Stimulated activated CD4-positive, alpha-beta T cell treated with anti-CD3 and anti-CD28 coated beads, Interleukin-12 subunit alpha, Interleukin-12 subunit beta, amount 100 ng/mL, for 24 hours (primary cell): Measurements from ENCODE around the gene COPA.
"Not testable (repeated sequence)": the region's sequence is repeated elsewhere in the genome, so short reads cannot be mapped to it uniquely, and the experiment has no call there.

Source experiments
- DNase-seq, 2 experiments: peaks; one replicate each; pipeline ENCODE4 v3.0.0-alpha.2; 2020; ENCODE audit warnings: low read depth in 2 of 2

The COPA gene

GRCh38 chr1:160326418-160326817, 16.6 kb downstream of the COPA start:
- DNase-seq: no peak

- no peak for DNase-seq
These were observed 17.8 kb downstream of the COPA start for GRCh38 chr1:160325252-160325651.

- DNase-seq: no peak
These were observed 20.2 kb downstream of the COPA start for GRCh38 chr1:160322831-160323230.

- DNase-seq: no peak
These were observed 27.7 kb downstream of the COPA start for GRCh38 chr1:160315359-160315758.

- no peak for DNase-seq
These were observed 33.5 kb downstream of the COPA start for GRCh38 chr1:160309571-160309970.

GRCh38 chr1:160309185-160309557, 33.9 kb downstream of the COPA start:
- no peak for DNase-seq

GRCh38 chr1:160308451-160309184, 34.4 kb downstream of the COPA start:
- no peak for DNase-seq

GRCh38 chr1:160307118-160307791, 35.8 kb downstream of the COPA start:
- DNase-seq: no peak

GRCh38 chr1:160300173-160300572, 42.9 kb downstream of the COPA start:
- DNase-seq: no peak

GRCh38 chr1:160296036-160296435, 47.0 kb downstream of the COPA start:
- no peak for DNase-seq

GRCh38 chr1:160293020-160293968, 49.8 kb downstream of the COPA start:
- no peak for DNase-seq

- peak; percentile 20 to 37 for DNase-seq
These were observed 51.5 kb downstream of the COPA start for GRCh38 chr1:160291248-160292220.

- not testable (repeated sequence) for DNase-seq
These were observed 55.3 kb downstream of the COPA start for GRCh38 chr1:160287769-160288168.

GRCh38 chr1:160285506-160285905, 57.5 kb downstream of the COPA start:
- no peak for DNase-seq

- DNase-seq: peak; percentile 85 to 94
These were observed 58.2 kb downstream of the COPA start, which contains the start of gene PEX19 for GRCh38 chr1:160284782-160285344. Gene PEX19 (minus strand): TSS chr1:160285133. CDS start chr1:160285124, 9 bp downstream.

- no peak for DNase-seq
These were observed 58.7 kb downstream of the COPA start for GRCh38 chr1:160284220-160284781.

GRCh38 chr1:160282807-160283206, 60.2 kb downstream of the COPA start:
- DNase-seq: no peak

GRCh38 chr1:160277987-160278386, 65.1 kb downstream of the COPA start:
- DNase-seq: no peak

- DNase-seq: no peak
These were observed 65.7 kb downstream of the COPA start for GRCh38 chr1:160277330-160277729.

- no peak for DNase-seq
These were observed 72.0 kb downstream of the COPA start for GRCh38 chr1:160271025-160271424.
